ENCODE results near the gene PCDHA1. TPM values are rescaled to one million over a fixed set of nuclear protein-coding genes. Genes with fewer than 3 reads are reported as not detected.

Gene PCDHA1
- total and polyA plus RNA-seq, 9 of the 15 experiments (the other 6 are each of a cell fraction or from before 2014, with no cell fraction given): not detected

- no peak for TF ChIP-seq RREB1 (CRISPR knock-in tag; IDR thresholded peaks at IDR 0.05)
- TF ChIP-seq CHD7 (IDR thresholded peaks at IDR 0.05; ENCODE audit: low read depth, low read length): no peak
- no peak for TF ChIP-seq ESRRB (CRISPR knock-in tag; IDR thresholded peaks at IDR 0.05; ENCODE audit: borderline replicate concordance)
- TF ChIP-seq POU5F1 (IDR thresholded peaks at IDR 0.05; ENCODE audit: borderline replicate concordance, low read depth, low read length, partially characterized antibody): no peak
- TF ChIP-seq XRCC3 (IDR thresholded peaks at IDR 0.05): no peak
- TF ChIP-seq PHB (CRISPR knock-in tag; IDR thresholded peaks at IDR 0.05): no peak
- no peak for TF ChIP-seq NFE2L1 (tag; IDR thresholded peaks at IDR 0.05; ENCODE audit: borderline replicate concordance, low read depth)
Measured at GRCh38 chr5:140796718-140797095, 10.8 kb downstream of the PCDHA1 start (continued).

All from K562 (cell line).